Activated B cell treated with CpG ODN at 0.5 μM for 24 hours (primary cell): ENCODE data around the gene PAN2. TPM values are rescaled to one million over a fixed set of nuclear protein-coding genes. Genes with fewer than 3 reads are reported as not detected.

Source experiments
- ATAC-seq: fragments of 200-7000 bp; cut with Tn5 transposase; one replicate; pipeline ENCODE4 v1.10.0; 2021; ENCODE audit warnings: low read depth, mild to moderate bottlenecking, moderate library complexity
- CTCF ChIA-PET: fragments of 350-600 bp; sonication (Branson Sonifier 250); formaldehyde crosslinking; loops from one replicate; lab custom pipeline; 2021; ENCODE audit warnings: antibody characterized with exemption; lab: Charles Lee
- POLR2A ChIA-PET: fragments of 350-600 bp; sonication (Branson Sonifier 250); formaldehyde crosslinking; loops from one replicate; lab custom pipeline; 2021; ENCODE audit warnings: antibody characterized with exemption; lab: Charles Lee
- DNase-seq: peaks from one replicate; pipeline ENCODE4 v3.0.0; 2022
- H3K27ac Mint-ChIP-seq: one replicate; pipeline ENCODE4 v1.8.0; 2020; ENCODE audit warnings: mixed read lengths
- H3K27me3 Mint-ChIP-seq: one replicate; pipeline ENCODE4 v1.8.0; 2021; ENCODE audit warnings: mixed read lengths
- H3K36me3 Mint-ChIP-seq: one replicate; pipeline ENCODE4 v1.8.0; 2021; ENCODE audit warnings: low read depth, mixed read lengths
- H3K4me1 Mint-ChIP-seq: one replicate; pipeline ENCODE4 v1.8.0; 2021; ENCODE audit warnings: mixed read lengths
- H3K4me3 Mint-ChIP-seq: one replicate; pipeline ENCODE4 v1.8.0; 2020; ENCODE audit warnings: mild to moderate bottlenecking, mixed read lengths
- H3K9me3 Mint-ChIP-seq: one replicate; pipeline ENCODE4 v1.8.0; 2020; ENCODE audit warnings: mixed read lengths
- CTCF ChIP-seq: fragments of 200-600 bp; IDR thresholded peaks from one replicate; pipeline ENCODE4 v1.8.0; 2022; ENCODE audit warnings: antibody characterized with exemption, mild to moderate bottlenecking
- intact Hi-C: fragments of 100-400 bp; cut with micrococcal nuclease; formaldehyde crosslinking; loops from one replicate; pipeline ENCODE4 v1.15.1; 2024
- total RNA-seq: library from RNA; stranded (reverse); gene quantifications from 2 replicates; pipeline ENCODE4 v1.2.3, GENCODE V29; 2022

Gene PAN2
- total RNA-seq, 1 donor from 2014 or later = 98.9 TPM

- intact Hi-C loops = loop anchor here (1.0 to 5.0 kb wide), 8 partner anchors 16 to 88 kb away; partner anchors contain the start of genes CS, IL23A, PAN2 and STAT2
- Mint-ChIP-seq H3K9me3 (no peaks in the 10 kb centered on the region), H3K4me1 (peaks cover 53% of the 10 kb centered on the region), H3K4me3 (peak overlapping the region; percentile 44), H3K27me3 (no peaks in the 10 kb centered on the region), H3K27ac (peak overlapping the region; percentile 94), H3K36me3 (peaks cover 2% of the 10 kb centered on the region)
- no peak for TF ChIP-seq CTCF
- DNase-seq (peak; percentile 46), ATAC-seq (peak; percentile 89)
- CTCF ChIA-PET = interaction anchor here (1.2 to 1.5 kb wide), 2 partner anchors 16 to 85 kb away, joined by 3 to 5 read pairs; partner anchors contain the start of gene STAT2
- POLR2A ChIA-PET = interaction anchor here (0.6 to 8.4 kb wide), 15 partner anchors 10 to 1376 kb away, joined by 3 to 128 read pairs (median 6); partner anchors contain the start of genes BLOC1S1, CDK4, CNPY2 and IL23A
Observed at GRCh38 chr12:56375598-56376434, 42.0 kb upstream of the PAN2 start.

- no peak for TF ChIP-seq CTCF
- Mint-ChIP-seq H3K4me3 (peak overlapping the region; percentile 33), H3K4me1 (peaks cover 53% of the 10 kb centered on the region), H3K36me3 (peaks cover 2% of the 10 kb centered on the region), H3K27me3 (no peaks in the 10 kb centered on the region), H3K9me3 (no peaks in the 10 kb centered on the region), H3K27ac (peak overlapping the region; percentile 94)
- ChIA-PET CTCF (interaction anchor here (1.5 kb wide), 1 partner anchor 15 kb away, joined by 5 read pairs; the partner anchor contains the start of gene STAT2), POLR2A (interaction anchor here (0.5 to 8.4 kb wide), 17 partner anchors 9 to 1377 kb away, joined by 3 to 128 read pairs (median 6); partner anchors contain the start of genes CDK4, CNPY2, IL23A and PAN2)
- intact Hi-C loops = loop anchor here (1.0 to 5.0 kb wide), 5 partner anchors 15 to 89 kb away; partner anchors contain the start of genes IL23A, PAN2 and STAT2
- ATAC-seq = peak; percentile 32
- no peak for DNase-seq
Observed at GRCh38 chr12:56374726-56375597, 41.2 kb upstream of the PAN2 start.

GRCh38 chr12:56373515-56373914 is 39.7 kb upstream of the PAN2 start:
- ChIA-PET POLR2A (interaction anchor here (0.6 to 8.4 kb wide), 5 partner anchors 14 to 544 kb away, joined by 4 to 128 read pairs (median 13); partner anchors contain the start of genes DNAJC14, IL23A and STAT2), CTCF (no interaction called here)
- Mint-ChIP-seq H3K27ac (peak overlapping the region; percentile 94), H3K4me3 (no peak overlapping the region), H3K36me3 (peaks cover 2% of the 10 kb centered on the region), H3K4me1 (peaks cover 53% of the 10 kb centered on the region), H3K9me3 (no peaks in the 10 kb centered on the region), H3K27me3 (no peaks in the 10 kb centered on the region)
- intact Hi-C loops = no loop called here
- DNase-seq = no peak
- TF ChIP-seq CTCF = no peak
- ATAC-seq = no peak

- H3K9me3 Mint-ChIP-seq = no peaks in the 10 kb centered on the region
- H3K4me3 Mint-ChIP-seq = no peak overlapping the region
- CTCF ChIA-PET = no interaction called here
- no peaks in the 10 kb centered on the region for H3K36me3 Mint-ChIP-seq
- ATAC-seq (no peak), DNase-seq (no peak)
- H3K4me1 Mint-ChIP-seq = no peaks in the 10 kb centered on the region
- TF ChIP-seq CTCF = no peak
- intact Hi-C loops = loop anchor here (10.0 kb wide), 1 partner anchor 268 kb away; the partner anchor contains the start of gene BAZ2A
- H3K27ac Mint-ChIP-seq = no peak overlapping the region
- POLR2A ChIA-PET = interaction anchor here (0.5 kb wide), 1 partner anchor 37 kb away, joined by 7 read pairs; no protein-coding TSS in a partner anchor
- H3K27me3 Mint-ChIP-seq = no peaks in the 10 kb centered on the region
Observed at GRCh38 chr12:56366948-56367347, 33.1 kb upstream of the PAN2 start.
